Measurements from ENCODE around the gene PHKB. TPM values are rescaled to one million over a fixed set of nuclear protein-coding genes. Genes with fewer than 3 reads are reported as not detected.

Gene PHKB
- total RNA-seq, 1 experiment from 2014 or later: 81.3 TPM

DNA sequence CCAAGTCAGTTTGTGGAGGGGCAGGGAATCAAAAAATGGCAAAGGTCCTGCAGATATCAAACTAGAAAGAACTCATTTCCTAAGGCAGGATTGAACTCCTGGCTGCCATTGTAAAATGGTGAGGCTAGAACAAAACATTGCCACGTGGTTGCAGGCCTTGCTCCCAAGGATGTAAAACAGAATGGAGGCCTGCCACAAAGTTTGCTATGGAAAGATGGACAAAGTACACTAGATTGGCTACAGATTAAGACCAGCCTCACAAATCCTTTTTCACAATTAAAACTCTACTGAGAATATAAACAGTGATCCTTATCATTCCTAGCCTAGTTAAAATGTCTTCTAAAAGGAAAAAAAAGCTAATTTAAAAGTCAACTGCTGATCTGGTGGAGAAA, 30.9 kb downstream of the PHKB start:
- H3K4me1 ChIP-seq (replicated peaks; ENCODE audit: insufficient read depth): no peaks in the 10 kb centered on the region
- POLR2A ChIA-PET (ENCODE audit: unreplicated experiment): no interaction called here
- no peak overlapping the region for H2AFZ ChIP-seq
- H3K27me3 ChIP-seq (ENCODE audit: insufficient read depth, low read depth): no peaks in the 10 kb centered on the region
- CTCF ChIA-PET: no interaction called here
- H3K9me3 ChIP-seq (ENCODE audit: insufficient read depth, low read depth): no peaks in the 10 kb centered on the region
- H3K4me3 ChIP-seq: no peak overlapping the region
- no peak overlapping the region for H3K4me2 ChIP-seq
- H4K20me1 ChIP-seq (ENCODE audit: insufficient read depth): peaks cover 6% of the 10 kb centered on the region; the same call in 1 of the 2 replicates
- intact Hi-C loops (cut with micrococcal nuclease; ENCODE audit: unreplicated experiment): no loop called here
- no peak overlapping the region for H3K27ac ChIP-seq
- no peaks in the 10 kb centered on the region for H3K36me3 ChIP-seq (ENCODE audit: low read depth)
- DNase-seq: no peak
- H3K9me2 ChIP-seq (ENCODE audit: insufficient read depth): no peaks in the 10 kb centered on the region
- H3K79me2 ChIP-seq (ENCODE audit: low read depth): peaks cover 17% of the 10 kb centered on the region
- no peak for TF ChIP-seq EZH2 (IDR thresholded peaks at IDR 0.05; ENCODE audit: low read depth)
- TF ChIP-seq, protein P1, sequence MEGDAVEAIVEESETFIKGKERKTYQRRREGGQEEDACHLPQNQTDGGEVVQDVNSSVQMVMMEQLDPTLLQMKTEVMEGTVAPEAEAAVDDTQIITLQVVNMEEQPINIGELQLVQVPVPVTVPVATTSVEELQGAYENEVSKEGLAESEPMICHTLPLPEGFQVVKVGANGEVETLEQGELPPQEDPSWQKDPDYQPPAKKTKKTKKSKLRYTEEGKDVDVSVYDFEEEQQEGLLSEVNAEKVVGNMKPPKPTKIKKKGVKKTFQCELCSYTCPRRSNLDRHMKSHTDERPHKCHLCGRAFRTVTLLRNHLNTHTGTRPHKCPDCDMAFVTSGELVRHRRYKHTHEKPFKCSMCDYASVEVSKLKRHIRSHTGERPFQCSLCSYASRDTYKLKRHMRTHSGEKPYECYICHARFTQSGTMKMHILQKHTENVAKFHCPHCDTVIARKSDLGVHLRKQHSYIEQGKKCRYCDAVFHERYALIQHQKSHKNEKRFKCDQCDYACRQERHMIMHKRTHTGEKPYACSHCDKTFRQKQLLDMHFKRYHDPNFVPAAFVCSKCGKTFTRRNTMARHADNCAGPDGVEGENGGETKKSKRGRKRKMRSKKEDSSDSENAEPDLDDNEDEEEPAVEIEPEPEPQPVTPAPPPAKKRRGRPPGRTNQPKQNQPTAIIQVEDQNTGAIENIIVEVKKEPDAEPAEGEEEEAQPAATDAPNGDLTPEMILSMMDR (conservative IDR thresholded peaks at IDR 0.05): no peak
- H3F3A ChIP-seq (ENCODE audit: insufficient read depth, low read depth): no peaks in the 10 kb centered on the region
- BruUV-seq (replicated peaks): no TSS peak

DNA sequence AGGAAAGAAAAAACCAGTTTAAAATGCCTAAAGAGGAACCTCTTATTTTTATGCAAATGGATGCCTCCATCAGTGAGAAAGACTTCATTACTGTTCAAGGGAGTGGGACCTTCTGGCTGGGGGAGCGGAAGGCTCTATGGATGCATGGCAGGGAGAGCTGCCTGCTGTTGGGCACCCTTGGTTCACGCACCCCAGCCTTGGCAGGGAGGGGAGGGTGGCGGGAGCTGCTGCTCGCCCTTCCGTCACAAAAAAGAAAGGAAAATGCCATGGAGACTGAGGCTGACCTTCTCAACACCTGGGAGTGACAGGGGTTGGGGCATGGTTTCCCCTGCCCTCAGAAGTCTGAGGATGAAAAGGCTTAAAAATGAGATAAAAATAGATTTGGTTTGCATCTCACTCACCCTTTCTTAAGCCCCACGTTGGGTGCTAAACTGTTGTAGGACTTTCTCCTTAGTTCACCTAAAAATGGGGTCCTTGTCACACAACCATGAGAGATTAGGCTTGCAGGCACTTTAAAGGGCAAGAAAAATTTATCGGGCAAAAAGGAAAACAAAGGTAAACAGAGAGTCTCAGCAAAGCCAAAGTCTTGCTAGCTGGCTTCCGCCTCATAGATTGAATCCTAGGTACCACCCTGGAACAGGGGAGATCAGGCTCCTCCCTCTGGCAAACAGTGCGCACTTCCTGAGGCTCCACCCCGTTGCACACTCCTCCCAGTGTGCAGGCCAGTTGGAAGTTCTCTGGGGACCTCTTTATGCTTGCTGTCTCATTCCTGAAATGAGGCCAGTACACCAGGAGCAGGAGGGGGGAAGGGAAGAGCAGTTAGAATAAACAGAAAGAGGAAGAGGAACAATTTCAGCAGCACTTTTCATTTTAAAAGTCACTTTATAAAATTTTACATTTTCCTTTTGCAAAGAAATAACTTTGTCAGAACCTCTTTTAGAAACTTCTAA, 31.6 kb downstream of the PHKB start:
- Histone ChIP-seq H3F3A (ENCODE audit: insufficient read depth, low read depth) (no peaks in the 10 kb centered on the region), H2AFZ (no peak overlapping the region), H3K36me3 (ENCODE audit: low read depth) (no peaks in the 10 kb centered on the region), H3K79me2 (ENCODE audit: low read depth) (peaks cover 14% of the 10 kb centered on the region), H3K9me2 (ENCODE audit: insufficient read depth) (no peaks in the 10 kb centered on the region), H3K27me3 (ENCODE audit: insufficient read depth, low read depth) (no peaks in the 10 kb centered on the region), H3K4me2 (no peak overlapping the region), H4K20me1 (ENCODE audit: insufficient read depth) (peaks cover 6% of the 10 kb centered on the region; the same call in 1 of the 2 replicates), H3K4me1 (replicated peaks; ENCODE audit: insufficient read depth) (no peaks in the 10 kb centered on the region), H3K9me3 (ENCODE audit: insufficient read depth, low read depth) (no peaks in the 10 kb centered on the region), H3K27ac (no peak overlapping the region), H3K4me3 (no peak overlapping the region)
- DNase-seq: no peak
- BruUV-seq (replicated peaks): no TSS peak
- intact Hi-C loops (cut with micrococcal nuclease; ENCODE audit: unreplicated experiment): no loop called here
- ChIA-PET CTCF (no interaction called here), POLR2A (ENCODE audit: unreplicated experiment) (no interaction called here)
- TF ChIP-seq, protein P1 (conservative IDR thresholded peaks at IDR 0.05): no peak
- TF ChIP-seq EZH2 (IDR thresholded peaks at IDR 0.05; ENCODE audit: low read depth): no peak

DNA sequence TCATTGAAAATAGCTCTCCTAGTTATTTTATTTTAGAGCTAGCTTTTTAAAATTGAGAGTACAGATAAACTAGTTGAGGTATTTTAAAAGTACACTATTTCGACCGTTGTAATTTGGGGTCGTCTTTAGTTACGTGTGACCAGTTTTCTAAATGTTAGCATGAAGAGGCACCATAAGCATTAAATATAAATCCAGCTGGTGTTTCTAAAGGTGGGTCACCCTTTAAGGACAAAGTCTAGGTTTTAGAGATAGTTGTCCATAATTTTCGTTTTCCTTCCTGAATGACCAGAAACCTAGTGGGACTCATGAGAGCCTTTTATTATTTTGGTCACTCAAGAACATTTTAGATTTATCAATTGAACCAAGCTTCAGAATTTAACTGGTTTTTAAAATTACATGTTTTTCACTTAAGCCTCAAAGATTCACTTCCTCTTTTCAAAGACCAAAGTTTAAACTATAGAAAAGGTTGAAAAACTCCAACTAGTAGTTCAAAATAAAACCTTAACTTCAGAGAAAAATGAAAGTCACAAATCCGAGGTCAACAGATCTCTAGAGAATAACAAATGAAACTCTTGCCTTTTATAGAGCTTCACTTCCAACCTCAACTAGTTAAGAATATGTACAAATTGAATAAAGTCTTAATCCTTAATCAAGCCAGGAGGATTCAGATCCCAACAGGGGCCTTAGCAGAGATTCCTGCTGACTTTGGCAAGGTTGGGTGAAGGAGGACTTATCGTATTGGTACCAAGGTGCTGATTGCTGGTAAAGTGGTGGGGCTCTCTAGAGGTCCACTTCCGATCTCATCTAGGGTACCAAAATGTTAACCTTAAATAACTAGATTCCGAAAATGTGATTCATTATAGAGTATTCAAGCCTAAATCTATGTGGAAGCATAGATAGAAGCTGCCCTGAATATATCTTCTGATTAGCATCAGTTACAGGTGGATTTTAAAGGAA, 32.5 kb downstream of the PHKB start:
- no peak for DNase-seq
- H3K36me3 ChIP-seq (ENCODE audit: low read depth): no peaks in the 10 kb centered on the region
- no peaks in the 10 kb centered on the region for H3K9me3 ChIP-seq (ENCODE audit: insufficient read depth, low read depth)
- no peak for TF ChIP-seq EZH2 (IDR thresholded peaks at IDR 0.05; ENCODE audit: low read depth)
- H3K4me1 ChIP-seq (replicated peaks; ENCODE audit: insufficient read depth): no peaks in the 10 kb centered on the region
- no peaks in the 10 kb centered on the region for H3F3A ChIP-seq (ENCODE audit: insufficient read depth, low read depth)
- no peaks in the 10 kb centered on the region for H3K9me2 ChIP-seq (ENCODE audit: insufficient read depth)
- H3K4me2 ChIP-seq: no peak overlapping the region
- BruUV-seq (replicated peaks): no TSS peak
- POLR2A ChIA-PET (ENCODE audit: unreplicated experiment): no interaction called here
- CTCF ChIA-PET: no interaction called here
- H3K27ac ChIP-seq: no peak overlapping the region
- H3K27me3 ChIP-seq (ENCODE audit: insufficient read depth, low read depth): no peaks in the 10 kb centered on the region
- H3K79me2 ChIP-seq (ENCODE audit: low read depth): peaks cover 5% of the 10 kb centered on the region; the same call in 1 of the 2 replicates
- H2AFZ ChIP-seq: no peak overlapping the region
- intact Hi-C loops (cut with micrococcal nuclease; ENCODE audit: unreplicated experiment): no loop called here
- H3K4me3 ChIP-seq: no peak overlapping the region
- peaks cover 6% of the 10 kb centered on the region; the same call in 1 of the 2 replicates for H4K20me1 ChIP-seq (ENCODE audit: insufficient read depth)

Measured in PC-9 (cell line).